Fibroblast of lung (primary cell): ENCODE data around the gene FBRSL1. TPM values are rescaled to one million over a fixed set of nuclear protein-coding genes. Genes with fewer than 3 reads are reported as not detected.

Experiments
- DNase-seq, 2 donors: peaks; one replicate each; pipeline versions ENCODE4 v3.0.0 to v3.0.0-alpha.2; 2010; ENCODE audit warnings: low read depth in 2 of 2
- H2AFZ ChIP-seq: 2 replicates; pipeline ENCODE4 v1.5.1; 2012; ENCODE audit warnings: low read length, control low read depth, inconsistent platforms
- H3K27ac ChIP-seq: 2 replicates; pipeline ENCODE4 v1.5.1; 2011; ENCODE audit warnings: low read length, control low read depth; ENCODE audit not compliant: insufficient read depth
- H3K27me3 ChIP-seq: 2 replicates; pipeline ENCODE4 v1.5.1; 2011; ENCODE audit warnings: mild to moderate bottlenecking, low read length; ENCODE audit not compliant: control insufficient read depth, insufficient read depth
- H3K36me3 ChIP-seq: 2 replicates; pipeline ENCODE4 v1.5.1; 2011; ENCODE audit warnings: low read length; ENCODE audit not compliant: control insufficient read depth, insufficient read depth
- H3K4me1 ChIP-seq: 2 replicates; pipeline ENCODE4 v1.5.1; 2011; ENCODE audit warnings: low read length; ENCODE audit not compliant: control insufficient read depth, insufficient read depth; ENCODE audit errors: extremely low read depth
- H3K4me2 ChIP-seq: 2 replicates; pipeline ENCODE4 v1.5.1; 2011; ENCODE audit warnings: low read length, control low read depth; ENCODE audit not compliant: insufficient read depth; ENCODE audit errors: extremely low read depth
- H3K4me3 ChIP-seq, 4 experiments: fragments of 200-600 bp in 1 of 4; sonication (generic) in 1 of 4; replicated peaks in 1 of 4; 2 replicates each; pipeline ENCODE4 v1.5.1; 2011 to 2016; ENCODE audit warnings: low read length in 4 of 4, low read depth in 3 of 4, mild to moderate bottlenecking in 3 of 4, control low read depth in 2 of 4, inconsistent platforms in 1 of 4, mixed read lengths in 1 of 4; ENCODE audit not compliant: insufficient read depth in 1 of 4; ENCODE audit errors: control extremely low read depth in 1 of 4
- H3K79me2 ChIP-seq: 2 replicates; pipeline ENCODE4 v1.5.1; 2012; ENCODE audit warnings: mild to moderate bottlenecking, low read length, inconsistent platforms; ENCODE audit not compliant: control insufficient read depth, insufficient read depth
- H3K9ac ChIP-seq: 2 replicates; pipeline ENCODE4 v1.5.1; 2011; ENCODE audit warnings: mild to moderate bottlenecking, low read length, control low read depth; ENCODE audit not compliant: insufficient read depth
- H3K9me3 ChIP-seq: 2 replicates; pipeline ENCODE4 v1.5.1; 2012; ENCODE audit warnings: low read depth, low read length; ENCODE audit not compliant: control insufficient read depth, insufficient read depth
- H4K20me1 ChIP-seq: 2 replicates; pipeline ENCODE4 v1.5.1; 2011; ENCODE audit warnings: low read length; ENCODE audit not compliant: control insufficient read depth, insufficient read depth; ENCODE audit errors: extremely low read depth
- CTCF ChIP-seq, 2 donors: IDR thresholded peaks in 1 of 2; conservative IDR thresholded peaks in 1 of 2; 1 replicate in 1 of 2; 2 replicates in 1 of 2; pipeline ENCODE4 v1.5.1; 2011 to 2012; ENCODE audit warnings: low read length in 2 of 2, control low read depth in 1 of 2, inconsistent platforms in 1 of 2, low read depth in 1 of 2, mild to moderate bottlenecking in 1 of 2
- EZH2 ChIP-seq: IDR thresholded peaks from 2 replicates; pipeline ENCODE4 v1.5.1; 2012; ENCODE audit warnings: low read length, control low read depth, mild to moderate bottlenecking; ENCODE audit errors: missing control alignments
- polyA plus RNA-seq, 2 donors: library from polyadenylated mRNA; depleted of rRNA in 1 of 2; stranded (reverse) in 1 of 2; unstranded in 1 of 2; fragments of >200 nt; gene quantifications; 2 replicates each; pipeline ENCODE4 v1.2.1, GENCODE V29; 2011 to 2012; ENCODE audit warnings: missing spikeins in 1 of 2
- total RNA-seq: library from RNA; depleted of rRNA; stranded (reverse); fragments of >200 nt; gene quantifications from 2 replicates; pipeline ENCODE4 v1.2.1, GENCODE V29; 2014

Gene FBRSL1
- total and polyA plus RNA-seq, 2 donors (not counting 1 experiment from before 2014, with no cell fraction given), result 1.4 to 1.8 TPM

- Histone ChIP-seq H3K9me3 (no peaks in the 10 kb centered on the region), H3K4me1 (no peaks in the 10 kb centered on the region), H3K27ac (no peak overlapping the region), H3K4me3 (no peak overlapping the region), H3K27me3 (no peaks in the 10 kb centered on the region), H3K4me2 (no peak overlapping the region), H4K20me1 (no peaks in the 10 kb centered on the region), H2AFZ (no peak overlapping the region), H3K9ac (no peak overlapping the region), H3K36me3 (no peaks in the 10 kb centered on the region), H3K79me2 (peaks cover 24% of the 10 kb centered on the region)
- DNase-seq, result no peak
- TF ChIP-seq EZH2 (no peak), CTCF (conservative IDR thresholded peaks at IDR 0.05 in 1 of 2, IDR thresholded peaks at IDR 0.05 in 1 of 2; ENCODE audit: low read depth in 1 of 2, low read length in 2 of 2) (no peak)
Measured at GRCh38 chr12:132488127-132489077, 1.5 kb upstream of the FBRSL1 start.

GRCh38 chr12:132489078-132489601, 811 bp upstream of the FBRSL1 start:
- no peak overlapping the region for H2AFZ ChIP-seq
- no peak overlapping the region for H3K9ac ChIP-seq
- H3K79me2 ChIP-seq, result peaks cover 31% of the 10 kb centered on the region
- DNase-seq, result no peak
- peak overlapping the region; percentile 35 for H3K4me2 ChIP-seq
- peak overlapping the region in 2 of 4 experiments; percentile 13 to 61 for H3K4me3 ChIP-seq
- no peak overlapping the region for H3K27ac ChIP-seq
- H3K27me3 ChIP-seq, result no peaks in the 10 kb centered on the region
- no peaks in the 10 kb centered on the region for H3K9me3 ChIP-seq
- no peaks in the 10 kb centered on the region for H3K36me3 ChIP-seq
- H3K4me1 ChIP-seq, result no peaks in the 10 kb centered on the region
- no peaks in the 10 kb centered on the region for H4K20me1 ChIP-seq
- peak; percentile 41 for TF ChIP-seq EZH2
- TF ChIP-seq CTCF (conservative IDR thresholded peaks at IDR 0.05 in 1 of 2, IDR thresholded peaks at IDR 0.05 in 1 of 2; ENCODE audit: low read depth in 1 of 2, low read length in 2 of 2), result no peak

GRCh38 chr12:132490422-132491137, 629 bp downstream of the FBRSL1 start:
- H3K4me3 ChIP-seq, result peak overlapping the region; percentile 72 to 89 (median 76)
- no peaks in the 10 kb centered on the region for H3K27me3 ChIP-seq
- no peaks in the 10 kb centered on the region for H3K4me1 ChIP-seq
- H3K36me3 ChIP-seq, result no peaks in the 10 kb centered on the region
- peak overlapping the region; percentile 95 for H3K4me2 ChIP-seq
- H4K20me1 ChIP-seq, result no peaks in the 10 kb centered on the region
- no peak for TF ChIP-seq CTCF (conservative IDR thresholded peaks at IDR 0.05 in 1 of 2, IDR thresholded peaks at IDR 0.05 in 1 of 2; ENCODE audit: low read depth in 1 of 2, low read length in 2 of 2)
- no peak for TF ChIP-seq EZH2
- peak in 1 of 2 donors; percentile 47 for DNase-seq
- peaks cover 45% of the 10 kb centered on the region for H3K79me2 ChIP-seq
- no peaks in the 10 kb centered on the region for H3K9me3 ChIP-seq
- no peak overlapping the region for H3K27ac ChIP-seq
- H3K9ac ChIP-seq, result peak overlapping the region; percentile 70
- no peak overlapping the region for H2AFZ ChIP-seq
